Stimulated activated CD4-positive, alpha-beta T cell treated with anti-CD3 and anti-CD28 coated beads, Interleukin-1b, Interleukin-23, amount 100 ng/mL, for 48 hours (primary cell): ENCODE results near the gene KRTAP10-5.
"Not testable (repeated sequence)": the region's sequence is repeated elsewhere in the genome, so short reads cannot be mapped to it uniquely, and the experiment has no call there.

Experiments used
- DNase-seq: peaks from one replicate; pipeline ENCODE4 v3.0.0-alpha.2; 2020

KRTAP10-5 gene, protein sequence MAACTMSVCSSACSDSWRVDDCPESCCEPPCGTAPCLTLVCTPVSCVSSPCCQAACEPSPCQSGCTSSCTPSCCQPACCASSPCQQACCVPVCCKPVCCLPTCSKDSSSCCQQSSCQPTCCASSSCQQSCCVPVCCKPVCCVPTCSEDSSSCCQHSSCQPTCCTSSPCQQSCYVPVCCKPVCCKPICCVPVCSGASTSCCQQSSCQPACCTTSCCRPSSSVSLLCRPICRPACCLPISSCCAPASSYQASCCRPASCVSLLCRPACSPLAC

DNA sequence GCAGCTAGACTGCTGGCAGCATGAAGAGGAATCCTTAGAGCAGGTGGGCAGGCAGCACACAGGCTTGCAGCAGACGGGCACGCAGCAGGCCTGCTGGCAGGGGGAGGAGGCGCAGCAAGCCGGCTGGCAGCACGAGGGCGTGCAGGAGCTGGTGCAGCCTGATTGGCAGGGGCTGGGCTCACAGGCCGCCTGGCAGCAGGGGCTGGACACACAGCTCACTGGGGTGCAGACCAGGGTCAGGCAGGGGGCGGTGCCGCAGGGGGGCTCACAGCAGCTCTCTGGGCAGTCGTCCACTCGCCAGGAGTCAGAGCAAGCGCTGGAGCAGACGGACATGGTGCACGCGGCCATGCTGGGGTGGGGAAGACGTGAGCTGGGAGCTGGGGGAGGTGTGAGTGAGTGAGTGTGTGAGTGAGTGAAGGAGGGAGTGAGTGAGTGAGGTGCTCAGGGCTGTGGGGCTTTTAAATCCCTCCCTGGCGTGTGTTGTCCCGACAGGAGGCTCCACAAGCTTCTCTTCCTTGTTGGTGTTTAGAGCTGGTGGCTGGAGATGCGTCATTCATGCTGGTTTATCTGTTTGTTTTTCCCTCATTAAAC is at the start of gene KRTAP10-5:
Gene KRTAP10-5, minus strand, starts transcription at position 374 of the 591 bp plus-strand sequence. Its CDS starts 26 bp downstream, at position 348.
- not testable (repeated sequence) for DNase-seq

DNA sequence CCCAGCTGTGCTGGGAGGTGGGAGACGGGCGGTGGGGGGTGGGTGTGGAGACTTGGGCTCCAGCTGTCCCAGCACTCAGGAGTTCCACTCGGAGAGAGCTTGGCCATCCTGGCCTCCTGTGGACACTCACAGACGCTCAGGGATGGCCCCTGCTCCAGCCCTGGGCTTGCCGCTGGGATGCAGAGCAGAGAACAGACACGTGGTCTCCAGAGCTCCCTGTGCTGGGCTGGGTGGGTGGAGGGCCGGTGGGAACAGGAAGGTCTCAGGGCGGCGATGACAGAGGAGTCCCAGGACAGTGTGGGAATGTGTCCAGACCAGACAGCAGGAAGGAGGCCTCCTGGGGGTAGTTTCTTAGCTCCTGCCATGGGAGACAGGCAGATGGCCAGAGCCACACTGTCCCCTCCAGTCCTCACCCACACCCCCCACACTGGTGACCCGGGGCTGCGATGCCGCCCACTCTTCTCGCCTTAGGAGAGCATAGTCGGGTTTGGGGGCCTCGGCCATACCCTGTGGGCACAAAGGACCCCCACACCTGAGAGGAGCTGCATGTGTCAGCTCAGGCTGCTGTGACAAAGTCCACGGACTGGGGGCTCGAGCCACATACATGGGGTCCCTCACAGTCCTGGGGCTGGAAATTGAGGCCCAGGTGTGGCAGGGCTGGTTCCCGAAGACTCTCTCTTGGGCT is 48.4 kb upstream of the KRTAP10-5 start:
- no peak for DNase-seq

DNA sequence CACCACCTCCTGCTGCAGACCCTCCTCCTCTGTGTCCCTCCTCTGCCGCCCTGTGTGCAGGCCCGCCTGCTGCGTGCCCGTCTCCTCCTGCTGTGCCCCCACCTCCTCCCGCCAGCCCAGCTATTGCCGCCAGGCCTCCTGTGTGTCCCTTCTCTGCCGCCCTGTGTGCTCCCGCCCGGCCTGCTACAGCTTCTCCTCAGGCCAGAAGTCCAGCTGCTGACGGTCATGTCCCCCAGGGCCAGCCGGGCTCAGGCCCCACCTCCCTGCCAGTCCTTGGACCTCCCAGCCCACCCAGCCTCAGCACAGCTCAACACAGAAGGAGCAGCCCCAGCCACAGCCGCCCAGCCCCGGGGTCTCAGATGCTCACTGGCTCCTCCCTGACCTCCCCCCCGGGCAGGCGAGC is 47.4 kb upstream of the KRTAP10-5 start:
- not testable (repeated sequence) for DNase-seq

DNA sequence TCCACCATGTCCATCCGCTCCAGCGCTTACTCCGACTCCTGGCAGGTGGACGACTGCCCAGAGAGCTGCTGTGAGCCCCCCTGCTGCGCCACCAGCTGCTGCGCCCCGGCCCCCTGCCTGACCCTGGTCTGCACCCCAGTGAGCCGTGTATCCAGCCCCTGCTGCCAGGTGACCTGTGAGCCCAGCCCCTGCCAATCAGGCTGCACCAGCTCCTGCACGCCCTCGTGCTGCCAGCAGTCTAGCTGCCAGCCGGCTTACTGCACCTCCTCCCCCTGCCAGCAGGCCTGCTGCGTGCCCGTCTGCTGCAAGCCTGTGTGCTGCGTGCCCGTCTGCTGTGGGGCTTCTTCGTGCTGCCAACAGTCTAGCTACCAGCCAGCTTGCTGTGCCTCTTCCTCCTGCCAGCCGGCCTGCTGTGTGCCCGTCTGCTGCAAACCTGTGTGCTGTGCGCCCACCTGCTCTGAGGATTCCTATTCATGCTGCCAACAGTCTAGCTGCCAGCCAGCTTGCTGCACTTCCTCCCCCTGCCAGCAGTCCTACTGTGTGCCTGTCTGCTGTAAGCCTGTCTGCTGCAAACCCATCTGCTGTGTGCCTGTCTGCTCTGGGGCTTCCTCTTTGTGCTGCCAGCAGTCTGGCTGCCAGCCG is 46.9 kb upstream of the KRTAP10-5 start:
- not testable (repeated sequence) for DNase-seq

DNA sequence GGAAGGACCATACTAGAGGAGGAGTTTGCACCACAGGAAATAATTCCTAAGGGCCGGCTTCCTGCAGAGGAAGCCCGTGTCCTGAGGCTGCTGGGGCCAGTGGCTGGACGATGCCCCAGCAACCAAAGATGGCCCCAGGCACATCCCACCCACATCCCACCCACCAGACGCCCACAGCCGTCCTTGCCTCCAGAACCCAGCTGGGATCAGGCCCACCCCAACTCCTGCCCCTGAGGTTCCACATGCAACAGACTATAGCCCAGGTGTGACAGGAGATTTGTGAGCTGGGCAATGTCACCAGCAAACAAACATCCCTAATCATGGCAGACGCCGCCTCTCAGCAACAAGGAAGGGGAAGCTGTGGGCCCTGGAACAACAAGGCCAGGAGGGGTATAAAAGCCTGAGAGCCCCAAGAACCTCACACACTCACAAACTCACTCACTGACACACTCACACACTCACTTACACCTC is 46.3 kb upstream of the KRTAP10-5 start, which contains the start of gene KRTAP10-9:
Gene KRTAP10-9, plus strand, starts transcription at position 421 of the 471 bp plus-strand sequence. CDS start 79 bp downstream, outside the sequence.
- DNase-seq: no peak

DNA sequence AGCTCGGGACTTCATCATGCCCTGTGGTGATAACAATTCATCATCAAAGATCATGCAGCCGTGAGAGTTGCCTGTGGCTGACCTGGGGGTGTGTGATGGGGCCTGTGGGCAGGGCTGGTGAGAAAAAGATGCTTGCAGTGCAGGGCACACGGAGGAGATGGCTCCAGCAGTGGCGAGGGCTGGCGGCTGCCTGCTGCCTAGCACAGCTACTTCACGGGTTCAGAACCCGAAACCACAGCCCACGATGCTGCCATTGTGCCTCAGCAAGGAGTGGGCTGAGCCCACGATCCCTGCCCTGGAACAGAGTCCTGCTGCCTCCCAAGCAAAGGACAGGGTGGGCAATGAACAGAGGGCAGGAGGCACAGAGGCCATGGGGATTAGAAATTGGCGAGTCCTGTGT is 45.9 kb upstream of the KRTAP10-5 start:
- no peak for DNase-seq

DNA sequence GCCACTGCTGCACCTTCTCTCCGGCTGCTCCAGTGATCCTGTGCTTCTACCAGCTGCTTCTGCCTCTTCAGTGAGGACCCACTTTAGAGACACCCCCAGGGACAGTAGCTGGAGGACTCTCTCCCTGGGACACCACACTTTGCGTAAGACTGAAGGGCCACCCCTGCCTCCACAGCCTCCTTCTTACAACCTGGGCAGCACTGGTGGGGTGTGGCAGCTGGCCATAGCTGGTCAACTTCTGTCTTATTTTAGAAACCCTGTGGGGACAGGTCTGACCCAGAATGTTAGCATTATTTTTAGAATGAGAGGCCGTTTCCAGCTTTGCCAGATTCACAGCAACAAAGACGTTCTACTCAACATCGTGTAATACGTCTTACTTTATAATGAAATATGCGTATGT is 45.4 kb upstream of the KRTAP10-5 start:
- DNase-seq: no peak

DNA sequence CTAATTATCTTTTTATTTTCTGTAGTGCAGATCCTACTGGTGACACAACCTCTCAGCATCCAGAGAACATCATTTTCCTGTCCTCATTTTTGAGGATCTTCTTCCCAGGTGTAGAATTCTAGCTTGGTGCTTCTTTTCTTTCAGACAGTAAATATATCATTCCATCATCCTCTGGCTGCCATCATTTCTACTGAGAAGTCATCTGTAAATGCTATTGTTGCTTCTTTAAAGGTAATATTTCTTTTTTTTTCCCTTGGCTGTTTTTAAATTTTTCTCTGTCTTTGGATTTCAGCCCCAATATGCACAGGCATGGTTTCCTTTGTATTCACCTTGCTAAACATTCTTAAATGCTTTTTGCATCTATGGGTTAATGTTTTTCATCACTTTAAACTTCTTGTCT is 43.2 kb upstream of the KRTAP10-5 start:
- no peak for DNase-seq

DNA sequence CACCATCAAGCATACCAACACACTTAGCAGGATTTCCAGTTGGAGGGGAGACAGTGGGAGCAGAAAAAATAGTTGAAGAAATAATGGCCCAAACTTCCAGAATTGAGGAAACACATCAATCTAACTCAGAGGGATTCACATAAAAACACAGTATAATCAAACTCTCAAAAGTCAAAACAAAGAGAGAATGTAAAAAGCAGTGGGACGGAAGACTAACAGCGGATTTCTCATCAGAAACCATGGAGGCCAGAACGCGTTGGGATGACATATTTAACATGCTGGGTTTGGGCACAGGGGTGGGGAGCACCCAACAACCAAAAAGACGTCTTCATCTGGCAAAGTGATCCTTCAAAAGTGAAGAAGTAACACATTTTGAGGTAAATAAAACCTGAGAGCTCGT is 39.5 kb upstream of the KRTAP10-5 start:
- no peak for DNase-seq

DNA sequence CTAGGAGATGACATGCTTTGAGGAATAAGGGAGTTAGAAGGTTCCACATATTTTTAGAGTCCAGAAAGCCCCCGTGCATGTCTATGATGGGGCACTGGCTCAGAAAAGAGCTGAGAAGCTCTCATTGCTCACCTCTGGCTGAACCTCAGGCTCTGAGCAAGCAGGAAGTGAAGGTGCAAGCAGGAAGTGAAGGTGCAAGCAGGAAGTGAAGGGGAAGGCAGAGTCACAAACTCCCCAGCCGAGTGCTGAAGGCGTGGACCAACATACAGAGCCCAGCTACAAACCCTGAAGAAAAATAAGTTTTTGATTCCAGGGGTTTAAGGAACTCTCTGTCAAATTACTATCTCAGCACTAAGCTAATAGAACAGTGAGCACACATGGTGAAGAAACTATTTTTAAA is 38.5 kb upstream of the KRTAP10-5 start:
- peak; percentile 62 for DNase-seq

DNA sequence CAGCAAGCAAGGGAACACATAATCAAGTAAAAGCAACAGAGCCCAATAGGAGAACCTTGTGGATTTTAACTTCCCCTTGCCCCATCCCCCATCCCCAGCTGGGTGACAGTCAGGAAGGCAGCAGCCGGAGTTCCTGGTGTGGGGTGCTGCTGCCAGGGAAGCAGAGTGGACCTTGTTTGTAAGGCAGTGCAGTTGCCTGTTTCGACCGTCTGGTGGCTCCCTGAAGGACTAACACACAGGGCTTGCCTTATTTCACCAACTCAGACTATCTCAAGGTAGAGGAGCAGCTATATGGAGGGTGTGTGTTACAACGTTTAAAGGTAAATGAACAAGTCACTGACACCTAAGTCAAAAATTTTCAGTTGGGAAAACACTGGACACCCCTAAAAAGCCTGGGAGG is 38.1 kb upstream of the KRTAP10-5 start:
- DNase-seq: no peak

DNA sequence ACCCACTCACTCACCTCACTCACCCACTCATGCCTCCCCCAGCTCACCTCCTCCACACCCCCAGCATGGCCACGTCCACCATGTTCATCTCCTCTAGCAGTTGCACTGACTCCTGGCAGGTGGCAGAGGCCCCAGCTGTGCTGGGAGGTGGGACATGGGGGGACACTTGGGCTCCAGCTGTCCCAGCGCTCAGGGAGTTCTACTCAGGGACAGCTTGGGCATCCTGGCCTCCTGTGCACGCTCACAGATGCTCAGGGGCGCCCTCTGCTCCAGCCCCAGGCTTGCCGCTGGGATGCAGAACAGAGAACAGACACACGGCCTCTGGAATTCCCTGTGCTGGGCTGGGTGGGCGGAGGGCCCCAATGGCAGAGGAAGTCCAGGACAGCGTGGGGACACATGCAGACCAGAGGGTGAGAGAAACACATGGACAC is 36.7 kb upstream of the KRTAP10-5 start:
- DNase-seq: no peak

DNA sequence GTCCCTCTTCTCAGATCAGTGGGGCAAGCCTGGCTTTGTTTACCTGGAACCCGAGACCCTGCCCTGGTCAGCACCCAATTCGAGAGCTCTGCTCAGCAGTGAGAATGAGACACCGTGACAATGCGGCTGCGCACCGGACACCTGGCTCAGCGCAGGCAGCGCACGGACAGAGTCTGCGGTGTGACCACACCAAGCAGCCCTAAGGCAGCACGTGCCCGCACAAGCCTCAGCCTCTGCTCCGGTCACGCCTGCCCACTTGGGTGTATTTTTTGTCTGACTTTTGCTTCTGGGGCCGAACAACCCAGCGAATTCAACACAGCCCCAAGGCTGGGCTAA is 36.2 kb upstream of the KRTAP10-5 start:
- DNase-seq: no peak

DNA sequence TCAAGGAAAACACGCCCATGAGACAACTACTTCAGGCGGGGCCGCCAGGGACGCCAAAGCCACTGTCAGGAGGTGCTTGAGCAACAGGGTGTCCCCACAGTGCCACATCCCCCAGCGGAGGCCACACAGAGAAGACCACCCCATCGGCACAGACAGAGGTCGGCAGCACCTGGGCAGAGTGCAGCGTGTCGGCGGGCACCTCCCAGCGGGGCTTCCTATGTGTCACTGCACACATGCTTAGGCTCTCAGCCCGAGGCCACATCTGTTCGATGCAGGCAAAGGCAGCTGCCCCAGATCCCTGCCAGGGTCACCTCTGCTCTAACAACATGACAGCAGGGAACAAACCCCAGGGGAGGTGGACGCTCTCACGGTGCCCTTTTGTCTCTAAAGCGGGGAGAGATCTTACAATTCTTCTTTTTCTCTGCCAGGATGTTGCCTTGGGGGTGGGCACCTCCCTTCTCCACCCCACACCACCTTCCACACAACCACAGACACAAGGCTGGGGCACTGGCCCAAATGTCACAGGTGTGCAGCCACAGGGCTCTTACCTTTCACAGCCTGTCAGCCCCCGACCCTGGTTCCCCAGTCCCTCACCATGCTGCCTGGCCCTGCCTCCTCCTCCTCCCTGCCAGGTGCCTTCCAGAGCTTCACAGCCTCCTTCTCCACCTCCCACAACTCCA is 35.6 kb upstream of the KRTAP10-5 start:
- DNase-seq: no peak

DNA sequence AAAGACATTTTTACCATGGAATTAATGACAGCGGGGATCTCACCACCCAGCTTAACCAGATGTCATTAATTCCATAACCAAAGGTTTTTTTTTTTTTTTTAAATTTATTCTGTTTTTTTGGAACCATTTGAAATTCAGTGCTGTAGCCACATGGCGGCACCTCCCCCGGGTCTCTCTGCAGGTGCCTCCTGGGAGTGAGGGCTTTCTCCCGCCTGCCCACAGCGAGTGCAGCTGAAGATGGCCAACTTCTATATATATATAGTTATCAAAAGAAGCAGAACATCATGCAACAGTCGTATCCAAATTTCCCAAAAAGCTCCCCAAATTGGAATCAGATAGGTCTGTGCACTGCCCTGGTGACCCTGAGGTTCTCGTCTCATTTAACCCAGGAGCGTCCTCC is 35.1 kb upstream of the KRTAP10-5 start:
- no peak for DNase-seq

DNA sequence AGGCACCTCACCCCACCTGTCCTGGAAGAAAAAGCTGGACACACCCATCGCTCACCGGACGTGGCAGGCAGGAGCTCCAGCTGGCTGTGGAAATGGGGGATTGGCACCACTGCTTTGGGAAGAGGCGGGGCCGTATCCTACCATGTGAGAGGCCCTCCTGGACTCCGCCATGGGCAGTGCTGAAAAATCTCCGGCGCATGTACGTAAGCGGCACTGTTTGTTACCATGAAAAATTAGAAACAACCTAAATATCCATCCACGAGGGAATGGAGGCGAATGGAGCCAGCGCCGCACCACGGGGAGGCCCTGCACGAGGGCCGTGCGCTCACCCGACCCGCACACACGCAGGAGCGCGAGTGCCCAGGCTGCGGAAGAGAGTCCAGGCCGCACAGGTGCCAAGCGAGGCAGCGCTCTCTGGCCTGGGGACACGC is 34.6 kb upstream of the KRTAP10-5 start:
- DNase-seq: no peak

DNA sequence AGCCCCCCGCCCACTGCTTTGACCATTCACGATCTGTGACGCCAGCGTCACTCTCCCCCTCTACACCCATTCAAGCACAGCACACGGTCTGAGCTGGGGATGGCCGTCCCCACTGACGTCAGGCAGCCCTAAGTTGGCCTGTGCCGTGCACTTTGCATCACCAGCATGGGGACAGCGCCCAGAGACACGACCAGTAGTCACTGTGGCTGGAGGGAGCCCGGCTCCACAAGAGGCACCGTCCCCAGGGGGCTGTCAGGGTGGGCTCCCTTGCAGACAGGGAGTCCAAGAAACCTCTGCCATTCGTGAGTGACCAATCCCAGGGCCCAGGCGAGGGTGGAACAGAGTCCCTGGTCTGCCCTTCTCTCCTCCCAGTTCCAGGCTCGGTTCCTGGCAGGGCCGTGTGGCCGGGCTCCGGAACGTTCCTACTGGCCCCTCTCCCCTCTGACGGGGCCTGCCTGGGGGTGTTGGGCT is 33.8 kb upstream of the KRTAP10-5 start:
- DNase-seq: no peak

DNA sequence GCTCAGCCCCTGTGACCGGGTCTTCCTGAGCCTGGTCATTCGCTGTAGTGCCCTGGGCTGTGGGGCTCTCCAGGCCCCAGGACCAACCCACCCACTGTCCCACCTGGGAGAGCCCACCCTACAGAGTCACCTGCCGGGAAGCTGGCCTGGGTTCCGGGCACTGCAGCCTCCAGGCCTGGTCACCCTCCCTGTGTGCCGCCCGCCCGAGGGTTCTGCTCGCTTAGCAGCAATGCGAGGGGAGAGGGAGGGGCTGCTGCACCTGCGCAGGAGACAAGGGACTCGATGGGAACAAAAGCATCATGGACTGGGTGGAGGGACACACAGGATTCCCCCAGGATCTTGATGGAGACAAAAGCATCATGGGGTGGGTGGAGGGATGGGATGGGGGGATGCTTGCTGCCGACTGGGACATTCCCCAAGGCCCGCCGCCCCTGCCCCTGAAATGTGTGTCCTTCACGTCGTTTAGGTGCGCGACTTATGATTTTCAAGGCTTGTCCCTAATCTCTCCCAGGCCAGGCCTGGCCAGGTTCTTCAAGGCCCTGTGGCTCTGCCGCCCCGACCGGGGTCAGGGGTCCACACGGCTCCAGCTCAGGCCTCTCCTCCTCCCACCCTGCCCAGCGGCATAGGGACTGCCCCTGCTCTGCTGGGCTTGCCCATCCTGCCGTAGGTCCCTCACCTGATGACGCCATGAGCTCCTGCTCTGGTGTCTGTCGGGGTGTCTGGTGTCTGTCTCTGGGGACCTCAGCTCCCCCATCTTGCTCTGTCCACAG is 33.2 kb upstream of the KRTAP10-5 start:
- DNase-seq: no peak

DNA sequence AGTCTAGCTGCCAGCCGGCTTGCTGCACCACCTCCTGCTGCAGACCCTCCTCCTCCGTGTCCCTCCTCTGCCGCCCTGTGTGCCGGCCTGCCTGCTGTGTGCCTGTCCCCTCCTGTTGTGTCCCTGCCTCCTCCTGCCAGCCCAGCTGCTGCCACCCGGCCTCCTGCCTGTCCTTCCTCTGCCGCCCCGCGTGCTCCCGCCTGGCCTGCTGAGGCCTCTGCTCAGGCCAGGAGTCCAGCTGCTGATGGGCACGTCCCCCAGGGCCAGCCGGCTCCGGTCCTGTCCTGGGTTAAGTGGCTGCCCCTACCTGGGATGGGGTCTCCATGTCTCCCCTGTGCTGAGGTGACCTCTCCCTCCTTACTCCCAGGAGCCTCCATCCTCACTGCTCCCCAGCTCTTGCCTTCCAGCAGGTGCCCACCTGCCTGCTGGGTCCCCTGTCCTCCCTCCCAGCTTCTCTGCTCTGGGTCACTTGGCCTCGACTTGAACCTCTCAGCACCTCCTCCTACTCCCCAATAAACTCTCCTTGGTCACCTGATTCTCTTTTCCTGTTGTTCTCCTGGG is 32.3 kb upstream of the KRTAP10-5 start:
- DNase-seq: no peak

DNA sequence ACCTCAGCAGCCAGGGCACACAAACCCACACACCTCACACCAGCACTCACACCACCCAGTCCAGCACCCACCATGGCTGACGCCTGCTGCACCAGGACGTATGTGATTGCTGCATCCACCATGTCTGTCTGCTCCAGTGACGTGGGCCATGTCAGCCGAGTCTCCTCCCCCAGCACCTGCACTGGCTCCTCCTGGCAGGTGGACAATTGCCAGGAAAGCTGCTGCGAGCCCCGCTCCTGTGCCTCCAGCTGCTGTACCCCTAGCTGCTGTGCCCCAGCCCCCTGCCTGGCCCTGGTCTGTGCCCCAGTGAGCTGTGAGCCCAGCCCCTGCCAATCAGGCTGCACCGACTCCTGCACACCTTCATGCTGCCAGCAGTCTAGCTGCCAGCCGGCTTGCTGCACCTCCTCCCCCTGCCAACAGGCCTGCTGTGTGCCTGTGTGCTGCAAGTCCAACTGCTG is 31.7 kb upstream of the KRTAP10-5 start, which contains the start of gene KRTAP10-8:
Gene KRTAP10-8, plus strand, starts transcription at position 51 of the 458 bp plus-strand sequence. Its CDS starts 22 bp downstream, at position 73.
- no peak for DNase-seq

DNA sequence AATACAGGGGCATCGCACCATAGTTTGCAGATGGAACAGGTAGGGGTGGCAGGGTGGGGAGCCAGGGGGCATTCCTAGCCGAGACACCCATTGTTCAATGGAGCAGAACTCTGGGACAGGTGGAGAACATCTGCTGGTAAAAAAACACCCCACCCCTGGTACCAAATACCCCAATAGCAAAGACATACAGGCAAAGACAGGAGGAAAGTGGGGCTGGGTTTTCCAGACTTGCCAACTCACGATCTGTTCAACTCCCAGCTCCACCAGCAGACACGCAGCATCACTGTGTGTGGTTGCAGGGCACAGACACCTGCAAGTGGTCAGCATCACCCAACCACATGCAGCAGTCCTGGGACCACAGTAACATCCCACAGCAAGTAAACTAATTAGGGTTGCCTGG is 31.1 kb upstream of the KRTAP10-5 start:
- no peak for DNase-seq
